Endodermal cell (in vitro differentiated cells): ENCODE measurements around the gene GTF2E1. TPM values are rescaled to one million over a fixed set of nuclear protein-coding genes. Genes with fewer than 3 reads are reported as not detected.

Experiments used
- DNase-seq: peaks from one replicate; pipeline ENCODE4 v3.0.0-alpha.2; 2017
- H3K27ac ChIP-seq: 2 replicates; pipeline ENCODE4 v1.5.1; 2013; ENCODE audit warnings: mild to moderate bottlenecking, low read depth, low read length, moderate library complexity
- H3K27me3 ChIP-seq: 2 replicates; pipeline ENCODE4 v1.6.1; 2013; ENCODE audit warnings: mild to moderate bottlenecking, low read length, moderate library complexity; ENCODE audit not compliant: insufficient read depth, control insufficient read depth, poor library complexity, severe bottlenecking
- H3K36me3 ChIP-seq: 2 replicates; pipeline ENCODE4 v1.7.0; 2013; ENCODE audit warnings: mild to moderate bottlenecking, low read length, moderate library complexity; ENCODE audit not compliant: control insufficient read depth, insufficient read depth
- H3K4me1 ChIP-seq: one replicate; pipeline ENCODE4 v1.7.0; 2013; ENCODE audit warnings: low read length; ENCODE audit not compliant: control insufficient read depth, insufficient read depth
- H3K4me3 ChIP-seq: 2 replicates; pipeline ENCODE4 v1.5.1; 2013; ENCODE audit warnings: mild to moderate bottlenecking, low read length, moderate library complexity
- H3K9ac ChIP-seq: 2 replicates; pipeline ENCODE4 v1.6.1; 2013; ENCODE audit warnings: mild to moderate bottlenecking, low read length, moderate library complexity; ENCODE audit not compliant: poor library complexity, severe bottlenecking; ENCODE audit errors: extremely low read depth
- H3K9me3 ChIP-seq: 2 replicates; pipeline ENCODE4 v1.6.1; 2013; ENCODE audit warnings: mild to moderate bottlenecking, low read length, moderate library complexity; ENCODE audit not compliant: control insufficient read depth
- H3K27ac Mint-ChIP-seq: 2 replicates; pipeline ENCODE4 v1.8.0; 2020; ENCODE audit warnings: mixed read lengths
- H3K27me3 Mint-ChIP-seq: 2 replicates; pipeline ENCODE4 v1.8.0; 2021; ENCODE audit warnings: mild to moderate bottlenecking, mixed read lengths; ENCODE audit not compliant: insufficient read depth
- H3K36me3 Mint-ChIP-seq: 2 replicates; pipeline ENCODE4 v1.8.0; 2020; ENCODE audit warnings: low read depth, mixed read lengths
- H3K4me1 Mint-ChIP-seq: 2 replicates; pipeline ENCODE4 v1.8.0; 2020; ENCODE audit warnings: mixed read lengths
- H3K4me3 Mint-ChIP-seq: 2 replicates; pipeline ENCODE4 v1.8.0; 2020; ENCODE audit warnings: mild to moderate bottlenecking, moderate library complexity, mixed read lengths
- H3K9me3 Mint-ChIP-seq: 2 replicates; pipeline ENCODE4 v1.8.0; 2020; ENCODE audit warnings: mild to moderate bottlenecking, mixed read lengths
- WGBS, 2 experiments: methylation state at CpG; one replicate each; pipeline versions ENCODE4 v1.1.5 to v1.1.7; 2013; ENCODE audit warnings: missing lambda C conversion rate in 2 of 2, mixed read lengths in 1 of 2; ENCODE audit not compliant: insufficient coverage in 1 of 2, insufficient read length in 1 of 2; 5-methylcytosine and 5-hydroxymethylcytosine counted together
- total RNA-seq, 2 donors: library from RNA; stranded (reverse); fragmentation: NEBNext Ultra II Directional in 1 of 2; extraction: Animal tissue kit (Norgen Biotek cat#: 25700) in 1 of 2; gene quantifications; 2 replicates in 1 of 2; 3 replicates in 1 of 2; pipeline ENCODE4 v1.2.1, GENCODE V29; 2021
- TF ChIP-seq, protein P1 (sequence below): fragments of 200-600 bp; sonication (generic); conservative IDR thresholded peaks from 2 replicates; pipeline ENCODE4 v1.5.0; 2021; ENCODE audit warnings: antibody characterized with exemption, mild to moderate bottlenecking

GTF2E1 gene
- total RNA-seq, 2 donors from 2014 or later: 42.6 to 51.1 TPM

DNA sequence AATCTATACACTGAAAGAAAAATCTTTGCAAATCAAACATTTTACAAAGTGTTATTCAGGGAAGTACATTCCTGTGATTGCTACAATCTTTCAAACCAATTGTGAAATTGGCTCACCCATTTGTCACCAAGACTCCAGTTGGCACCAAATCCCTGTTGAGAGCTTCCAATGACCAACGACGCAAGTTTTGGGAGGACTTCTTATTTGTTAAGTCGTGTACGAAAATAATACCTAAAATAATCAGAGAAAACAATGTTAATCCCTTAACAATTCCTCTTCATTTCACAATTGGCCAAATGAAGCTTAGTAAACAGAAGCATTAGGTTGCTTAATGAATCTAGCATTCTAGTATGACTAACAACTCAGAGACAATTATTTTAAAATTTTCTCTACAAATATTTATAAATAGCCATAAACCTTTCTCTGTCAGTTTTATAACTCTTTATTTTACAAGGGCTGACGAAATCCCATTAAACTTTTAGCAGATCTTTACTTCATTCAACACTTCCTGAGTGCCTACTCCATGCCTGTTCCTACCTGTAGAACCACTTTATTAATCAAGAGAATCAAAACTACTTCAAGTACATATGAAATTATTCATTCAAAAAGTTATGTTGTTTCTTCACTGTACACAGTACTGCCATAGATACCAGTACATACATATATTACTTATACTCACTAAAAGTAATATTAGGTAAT is 36.5 kb upstream of the GTF2E1 start:
- Histone ChIP-seq H3K36me3 (peaks cover 15% of the 10 kb centered on the region), H3K9ac (no peak overlapping the region), H3K4me1 (no peaks in the 10 kb centered on the region), H3K4me3 (no peak overlapping the region), H3K27ac (no peak overlapping the region), H3K27me3 (no peaks in the 10 kb centered on the region), H3K9me3 (peaks cover 8% of the 10 kb centered on the region)
- Mint-ChIP-seq H3K4me3 (no peak overlapping the region), H3K27me3 (peaks cover 4% of the 10 kb centered on the region), H3K36me3 (peaks cover 20% of the 10 kb centered on the region), H3K4me1 (no peaks in the 10 kb centered on the region), H3K27ac (no peak overlapping the region), H3K9me3 (peaks cover 1% of the 10 kb centered on the region)
- WGBS, 2 experiments: 80 to 94% methylated on average over 1 to 5 of the region's 5 CpGs
- TF ChIP-seq, protein P1, sequence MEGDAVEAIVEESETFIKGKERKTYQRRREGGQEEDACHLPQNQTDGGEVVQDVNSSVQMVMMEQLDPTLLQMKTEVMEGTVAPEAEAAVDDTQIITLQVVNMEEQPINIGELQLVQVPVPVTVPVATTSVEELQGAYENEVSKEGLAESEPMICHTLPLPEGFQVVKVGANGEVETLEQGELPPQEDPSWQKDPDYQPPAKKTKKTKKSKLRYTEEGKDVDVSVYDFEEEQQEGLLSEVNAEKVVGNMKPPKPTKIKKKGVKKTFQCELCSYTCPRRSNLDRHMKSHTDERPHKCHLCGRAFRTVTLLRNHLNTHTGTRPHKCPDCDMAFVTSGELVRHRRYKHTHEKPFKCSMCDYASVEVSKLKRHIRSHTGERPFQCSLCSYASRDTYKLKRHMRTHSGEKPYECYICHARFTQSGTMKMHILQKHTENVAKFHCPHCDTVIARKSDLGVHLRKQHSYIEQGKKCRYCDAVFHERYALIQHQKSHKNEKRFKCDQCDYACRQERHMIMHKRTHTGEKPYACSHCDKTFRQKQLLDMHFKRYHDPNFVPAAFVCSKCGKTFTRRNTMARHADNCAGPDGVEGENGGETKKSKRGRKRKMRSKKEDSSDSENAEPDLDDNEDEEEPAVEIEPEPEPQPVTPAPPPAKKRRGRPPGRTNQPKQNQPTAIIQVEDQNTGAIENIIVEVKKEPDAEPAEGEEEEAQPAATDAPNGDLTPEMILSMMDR: no peak
- no peak for DNase-seq

DNA sequence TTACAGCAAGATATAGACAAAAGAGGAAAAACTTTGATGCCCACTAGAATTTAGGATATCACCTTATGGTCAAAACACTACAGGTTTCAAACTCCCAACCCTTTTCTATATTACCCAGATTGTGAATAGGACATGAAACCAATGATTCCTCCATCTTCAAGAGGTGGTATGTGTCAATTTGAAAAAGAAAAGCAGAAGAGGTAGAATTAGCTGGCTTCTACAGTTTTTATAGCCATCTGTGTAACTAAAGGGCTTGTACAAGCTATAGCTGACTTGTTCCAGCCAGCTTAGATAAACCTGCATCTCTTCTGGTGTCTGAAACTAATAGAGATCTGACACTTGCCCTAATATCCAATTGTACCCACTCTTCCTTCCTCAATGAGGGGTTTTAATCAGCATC is 35.6 kb upstream of the GTF2E1 start:
- Mint-ChIP-seq H3K36me3 (peaks cover 20% of the 10 kb centered on the region), H3K9me3 (peaks cover 1% of the 10 kb centered on the region), H3K27ac (no peak overlapping the region), H3K4me3 (no peak overlapping the region), H3K4me1 (no peaks in the 10 kb centered on the region), H3K27me3 (peaks cover 4% of the 10 kb centered on the region)
- no peak overlapping the region for H3K4me3 ChIP-seq
- H3K27ac ChIP-seq: no peak overlapping the region
- H3K4me1 ChIP-seq: no peaks in the 10 kb centered on the region
- no peak overlapping the region for H3K9ac ChIP-seq
- TF ChIP-seq, protein P1: no peak
- H3K27me3 ChIP-seq: no peaks in the 10 kb centered on the region
- peaks cover 8% of the 10 kb centered on the region for H3K9me3 ChIP-seq
- H3K36me3 ChIP-seq: peaks cover 15% of the 10 kb centered on the region
- DNase-seq: no peak

DNA sequence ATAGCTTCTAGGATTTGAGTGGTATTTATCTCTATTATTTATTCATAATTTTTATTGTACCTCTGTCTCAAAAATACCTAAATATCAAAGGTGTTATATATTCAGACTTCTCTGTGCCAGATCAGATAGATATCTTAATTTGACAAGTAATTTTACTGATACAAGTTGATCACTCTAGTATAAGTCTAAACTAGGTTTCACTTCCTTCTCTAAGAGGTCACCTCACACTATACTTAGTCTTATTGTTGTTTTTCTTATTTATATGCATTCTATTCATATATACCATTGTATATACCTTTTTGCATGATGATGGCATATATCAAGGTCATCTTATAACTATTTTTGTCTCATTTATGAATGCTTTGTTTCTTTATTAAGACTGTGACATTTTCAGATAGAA is 34.1 kb upstream of the GTF2E1 start:
- TF ChIP-seq, protein P1: no peak
- Histone ChIP-seq H3K9ac (no peak overlapping the region), H3K4me3 (no peak overlapping the region), H3K9me3 (peaks cover under 1% of the 10 kb centered on the region), H3K27ac (no peak overlapping the region), H3K27me3 (no peaks in the 10 kb centered on the region), H3K4me1 (no peaks in the 10 kb centered on the region), H3K36me3 (peaks cover 15% of the 10 kb centered on the region)
- H3K9me3 Mint-ChIP-seq: no peaks in the 10 kb centered on the region
- H3K36me3 Mint-ChIP-seq: peaks cover 12% of the 10 kb centered on the region
- no peak overlapping the region for H3K4me3 Mint-ChIP-seq
- H3K27ac Mint-ChIP-seq: no peak overlapping the region
- DNase-seq: no peak
- H3K27me3 Mint-ChIP-seq: peaks cover 4% of the 10 kb centered on the region
- H3K4me1 Mint-ChIP-seq: no peaks in the 10 kb centered on the region
